HG03108 (cell line): Measurements from ENCODE around the gene MYO3B.
"Not testable (repeated sequence)": the region's sequence is repeated elsewhere in the genome, so short reads cannot be mapped to it uniquely, and the experiment has no call there.

Source experiments
- ATAC-seq: cut with Tn5 transposase; IDR thresholded peaks from one replicate; pipeline ENCODE4 v1.9.1; 2021; ENCODE audit warnings: moderate library complexity; ENCODE audit not compliant: unreplicated experiment

MYO3B gene

DNA sequence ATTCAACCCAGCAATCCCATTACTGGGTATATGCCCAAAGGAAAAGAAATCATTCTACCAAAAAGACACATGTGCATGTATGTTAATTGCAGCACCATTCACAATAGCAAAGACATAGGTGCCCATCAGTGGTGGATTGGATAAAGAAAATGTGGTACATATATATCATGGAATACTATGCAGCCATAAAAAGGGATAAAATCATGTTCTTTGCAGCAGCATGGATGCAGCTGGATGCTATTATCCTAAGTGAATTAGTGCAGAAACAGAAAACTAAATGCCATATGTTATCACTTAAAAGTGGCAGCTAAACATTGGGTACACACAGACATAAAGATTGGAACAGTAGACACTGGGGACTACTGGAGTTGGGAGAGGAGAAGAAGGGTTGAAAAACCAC, 82.2 kb downstream of the MYO3B start:
- no peak for ATAC-seq

DNA sequence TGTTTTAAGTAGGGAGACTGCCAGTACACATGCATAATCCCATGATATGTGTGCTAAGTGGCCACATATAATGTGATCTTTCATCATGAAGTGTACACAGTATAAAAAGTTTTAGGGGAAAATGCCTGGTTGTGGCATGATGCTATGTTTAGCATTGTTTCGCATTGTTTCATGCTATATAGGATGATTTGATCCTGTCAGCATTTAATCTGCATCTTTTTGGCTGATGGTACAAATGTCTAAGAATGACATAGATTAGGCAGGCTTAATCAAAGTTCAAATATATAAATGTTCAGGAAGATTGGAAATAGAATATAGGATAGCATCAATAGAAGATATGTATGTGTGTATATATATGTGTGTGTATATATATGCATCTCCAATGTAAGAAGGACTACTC, 83.6 kb downstream of the MYO3B start:
- ATAC-seq, result no peak

DNA sequence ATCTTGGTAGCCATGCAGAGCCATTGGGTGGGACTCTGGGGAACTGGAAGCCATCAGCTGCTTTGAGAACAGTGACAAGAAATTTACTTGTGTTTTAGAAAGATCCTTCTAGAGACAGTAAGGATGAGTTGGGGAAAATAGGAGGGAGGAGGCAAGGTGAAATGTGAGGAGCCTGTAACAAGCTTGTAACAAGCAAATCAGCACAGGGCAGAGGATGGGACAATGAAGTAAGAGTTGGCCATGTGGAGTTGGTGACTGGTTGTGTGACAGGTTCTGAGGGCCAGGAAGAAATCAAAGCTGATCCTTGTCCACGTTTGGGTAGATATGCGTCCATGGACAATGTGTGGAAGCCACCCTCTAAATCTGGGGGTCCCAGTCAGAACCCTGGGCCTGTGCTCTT, 84.4 kb downstream of the MYO3B start:
- no peak for ATAC-seq

DNA sequence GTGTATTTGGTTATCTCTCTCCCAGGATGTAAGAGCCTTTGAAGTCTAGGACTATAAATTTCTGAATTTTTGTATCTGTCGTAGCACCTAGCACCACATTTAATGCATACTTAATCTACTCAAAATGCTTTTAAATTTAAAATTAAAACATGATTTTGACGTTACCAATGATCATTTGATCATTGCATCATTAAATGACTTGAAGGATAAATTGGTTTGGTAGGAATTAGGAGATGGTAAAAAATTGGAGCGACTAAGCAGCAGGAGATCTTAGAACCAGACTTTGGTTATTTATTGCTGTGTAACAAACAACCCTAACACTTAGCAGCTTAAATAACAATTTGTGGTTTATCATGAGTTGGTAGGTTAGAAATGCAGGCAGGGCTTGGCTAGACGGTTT, 84.9 kb downstream of the MYO3B start:
- no peak for ATAC-seq

DNA sequence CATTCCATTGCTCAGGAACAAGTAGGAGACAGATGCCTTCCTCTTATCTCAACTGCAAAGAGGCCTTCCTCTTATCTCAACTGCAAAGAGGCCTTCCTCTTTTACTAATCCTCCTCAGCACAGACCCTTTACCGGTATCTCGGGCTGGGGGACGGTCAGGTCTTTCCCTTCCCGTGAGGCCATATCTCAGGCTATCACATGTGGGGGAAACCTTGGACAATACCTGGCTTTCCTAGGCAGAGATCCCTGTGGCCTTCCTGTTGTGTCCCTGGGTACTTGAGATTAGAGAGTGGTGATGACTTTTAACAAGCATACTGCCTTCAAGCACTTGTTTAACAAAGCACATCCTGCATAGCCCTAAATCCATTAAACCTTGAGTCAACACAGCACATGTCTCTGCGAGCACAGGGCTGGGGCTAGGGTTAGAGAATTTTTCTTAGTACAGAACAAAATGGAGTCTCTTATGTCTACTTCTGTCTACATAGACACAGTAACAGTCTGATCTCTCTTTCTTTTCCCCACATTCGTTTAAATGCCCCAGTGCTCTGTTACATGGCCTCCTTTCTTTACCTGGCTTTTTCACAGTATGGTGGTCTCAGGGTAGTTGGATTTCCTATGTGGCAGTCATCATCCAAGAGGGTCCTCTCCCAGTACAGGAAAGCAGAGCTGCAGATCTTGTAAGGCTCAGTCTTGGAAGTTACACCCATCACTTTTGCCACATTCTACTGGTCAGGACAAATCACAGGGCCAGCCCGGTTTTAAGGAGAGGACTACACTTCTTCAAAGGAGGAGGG, 86.0 kb downstream of the MYO3B start:
- ATAC-seq, result not testable (repeated sequence)

DNA sequence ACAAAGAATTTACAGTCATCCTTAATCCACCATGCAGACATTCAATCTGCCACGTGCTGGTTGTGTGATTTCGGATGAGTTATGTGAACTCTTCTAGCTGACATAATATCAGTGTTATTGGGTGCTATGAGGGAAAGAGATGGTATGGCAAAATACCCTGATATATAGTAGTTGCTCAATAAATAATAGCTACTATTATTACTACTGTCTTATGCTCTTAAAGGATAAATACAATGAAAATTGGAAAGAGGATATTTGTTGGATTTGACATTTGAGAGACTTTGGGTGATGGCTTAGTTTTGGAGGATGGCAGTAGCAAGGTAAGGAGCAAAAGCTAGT, 86.5 kb downstream of the MYO3B start:
- no peak for ATAC-seq

DNA sequence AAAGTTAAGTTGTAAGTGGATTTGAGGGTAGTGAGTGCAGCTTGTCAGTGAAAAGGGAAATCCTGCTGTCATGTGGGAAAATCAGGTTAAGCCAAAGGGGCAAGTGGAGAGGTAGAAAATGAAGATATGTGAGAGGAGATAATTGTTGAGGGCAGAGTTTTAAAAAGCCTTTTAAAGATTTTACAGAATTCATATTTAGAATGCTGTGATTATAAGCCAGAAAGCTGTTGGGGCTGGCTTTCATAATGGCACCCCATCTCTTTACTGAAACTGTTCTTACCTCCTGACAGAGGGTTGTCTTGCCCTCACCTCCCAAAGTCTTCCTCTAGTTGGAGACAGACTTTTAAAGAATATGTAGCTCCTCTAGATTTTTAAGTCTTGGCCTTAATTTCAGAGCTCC, 86.9 kb downstream of the MYO3B start:
- ATAC-seq, result no peak

DNA sequence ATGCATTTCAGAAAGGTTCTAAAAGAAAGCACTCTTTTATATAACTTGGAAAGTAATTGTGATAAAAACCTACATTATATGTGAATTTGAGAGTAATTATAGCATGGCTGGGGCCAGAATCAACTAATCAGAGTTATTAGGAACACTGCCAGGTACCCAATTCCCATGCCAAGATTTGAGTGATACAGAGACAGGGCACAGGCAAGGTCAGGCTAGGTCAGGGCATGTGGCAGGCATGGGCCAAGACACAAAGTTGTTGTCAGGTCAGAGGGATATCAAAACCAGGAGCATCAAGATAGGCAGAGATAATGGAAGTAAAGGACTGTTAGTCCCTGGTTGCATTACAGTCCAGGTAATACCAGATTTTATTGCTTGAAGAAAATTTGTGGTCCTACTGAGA, 87.4 kb downstream of the MYO3B start:
- ATAC-seq, result no peak

DNA sequence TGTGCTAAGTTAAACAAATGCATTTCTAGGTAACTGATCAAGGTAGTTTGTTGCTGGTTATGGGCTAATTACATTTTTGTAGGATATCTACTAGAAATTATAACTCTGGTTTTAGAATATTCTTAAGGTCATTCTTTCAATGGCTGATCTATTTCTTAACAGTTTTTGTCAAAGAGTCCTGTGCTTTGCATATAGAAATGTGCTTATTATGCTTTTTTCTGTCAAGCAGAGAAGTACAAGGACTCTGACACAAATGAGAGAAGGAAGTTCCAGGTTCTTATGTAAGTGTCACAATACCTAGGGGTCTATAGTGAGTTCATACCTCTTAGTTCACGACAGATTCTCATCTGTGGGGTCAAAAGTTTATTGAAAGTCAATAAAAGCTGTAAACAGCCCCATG, 88.4 kb downstream of the MYO3B start:
- ATAC-seq, result no peak

DNA sequence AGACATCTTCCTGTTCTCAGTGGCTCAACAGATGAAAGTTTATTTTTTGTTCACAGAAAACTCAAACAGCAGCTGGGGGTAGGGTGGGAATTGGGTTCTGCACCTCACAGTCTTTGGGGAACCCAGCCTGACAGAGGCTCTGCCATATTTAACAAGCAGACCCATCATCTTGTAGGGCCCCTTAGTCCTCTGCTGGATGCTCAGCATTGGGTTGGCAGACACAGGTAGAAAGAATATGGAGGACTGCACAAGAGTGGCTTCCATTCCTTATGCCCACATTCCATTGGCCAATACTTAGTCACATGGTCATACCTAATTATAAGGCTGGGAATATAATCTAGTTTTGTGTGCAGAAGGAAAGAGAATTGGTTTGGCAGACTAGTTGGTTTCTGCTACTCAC, 89.1 kb downstream of the MYO3B start:
- no peak for ATAC-seq

DNA sequence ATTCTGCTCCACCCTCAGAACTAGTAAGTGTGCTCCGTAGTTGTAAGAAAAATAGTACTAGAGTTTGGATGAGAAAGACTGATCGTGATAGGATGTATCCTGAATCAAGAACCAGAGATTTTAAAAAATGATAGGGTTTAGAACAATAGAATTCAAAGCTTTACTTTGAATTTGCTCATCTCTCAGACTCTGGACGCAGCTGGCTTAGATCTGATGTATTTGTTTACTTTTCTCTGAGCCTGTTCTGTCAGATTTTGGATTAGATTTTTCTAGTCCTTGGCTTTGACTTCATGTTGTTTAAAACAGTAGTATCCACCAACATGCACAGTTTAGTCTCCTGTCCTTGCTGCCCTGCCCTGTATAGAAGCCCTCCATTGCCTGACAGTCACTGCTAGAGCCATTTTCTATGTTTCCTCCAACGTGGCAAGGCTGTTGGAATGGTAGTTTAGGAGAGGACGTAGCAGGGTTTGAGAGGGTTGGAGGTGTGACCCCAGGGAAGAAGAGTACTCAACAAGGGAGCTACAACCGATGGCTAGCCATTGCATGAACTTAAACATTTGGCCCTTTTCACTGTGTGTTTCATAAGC, 92.4 kb downstream of the MYO3B start:
- ATAC-seq, result no peak

DNA sequence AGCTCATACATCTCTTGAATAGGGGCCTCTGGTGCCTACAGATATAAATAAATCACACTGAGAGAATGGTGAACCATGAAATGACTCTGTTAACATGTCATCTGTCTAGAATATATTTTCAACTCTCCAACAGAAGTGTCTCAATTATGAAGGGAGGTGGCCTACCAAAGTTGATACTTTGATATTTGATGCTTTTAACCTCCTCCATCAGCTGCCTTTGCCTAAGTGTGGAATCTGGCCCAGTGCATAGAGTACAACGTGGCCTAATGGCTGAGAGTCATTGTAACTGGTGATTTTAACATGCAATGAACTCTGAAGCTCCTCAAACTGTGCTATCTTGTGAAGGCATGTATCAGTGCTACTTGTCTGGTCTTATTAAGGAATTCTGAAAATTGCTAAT, 93.4 kb downstream of the MYO3B start:
- ATAC-seq, result no peak

DNA sequence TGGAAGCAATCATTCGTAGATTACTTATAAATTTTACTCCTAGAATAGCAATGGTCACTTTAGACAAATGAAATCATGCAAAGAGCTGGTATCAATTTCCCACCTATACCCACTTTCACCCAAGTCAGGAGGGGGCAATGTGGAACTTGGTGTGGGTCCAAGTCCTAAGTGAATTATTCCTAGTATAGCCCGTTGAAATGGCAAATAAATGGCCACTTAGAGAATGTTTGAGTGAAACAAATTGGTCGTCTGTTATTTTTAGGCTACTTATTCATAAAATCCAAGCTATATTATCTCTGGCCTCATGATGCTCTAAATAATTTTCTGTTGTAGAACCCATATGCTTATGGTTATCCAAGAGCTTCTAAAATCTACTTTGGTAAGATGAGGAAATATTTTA, 98.1 kb downstream of the MYO3B start:
- ATAC-seq, result no peak

DNA sequence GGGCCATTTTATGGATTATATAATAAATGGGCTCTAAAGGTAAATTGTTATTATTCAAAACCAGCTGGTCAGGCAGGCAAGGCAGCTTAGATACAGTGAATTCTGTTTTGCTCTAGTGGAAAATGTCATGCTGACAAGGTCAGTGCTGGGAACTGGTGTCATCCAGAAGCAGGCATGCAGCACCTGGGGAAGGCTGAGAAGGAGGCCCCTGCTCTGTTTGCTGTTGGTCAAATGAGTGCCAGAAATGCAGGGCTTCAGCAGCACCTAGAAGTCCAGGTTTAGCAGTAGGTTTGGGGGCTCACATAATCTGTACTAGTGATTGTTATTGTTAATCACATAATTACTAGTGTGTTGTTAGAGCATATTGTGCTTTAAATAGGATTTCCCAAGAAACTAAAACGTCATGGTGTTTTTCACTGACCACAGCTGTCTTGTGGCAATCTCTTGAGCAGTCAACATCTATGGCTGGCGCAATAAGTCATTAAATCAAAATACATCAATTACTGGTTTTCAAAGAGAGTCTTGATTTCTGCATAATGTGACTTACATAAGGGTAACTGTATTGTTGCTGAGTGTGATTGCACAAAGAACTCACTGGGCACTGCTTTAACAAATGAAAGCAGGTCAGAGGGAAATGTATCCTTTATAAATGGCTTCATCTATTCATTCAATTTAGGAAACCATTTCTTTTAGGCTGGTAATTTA, 99.1 kb downstream of the MYO3B start:
- no peak for ATAC-seq

DNA sequence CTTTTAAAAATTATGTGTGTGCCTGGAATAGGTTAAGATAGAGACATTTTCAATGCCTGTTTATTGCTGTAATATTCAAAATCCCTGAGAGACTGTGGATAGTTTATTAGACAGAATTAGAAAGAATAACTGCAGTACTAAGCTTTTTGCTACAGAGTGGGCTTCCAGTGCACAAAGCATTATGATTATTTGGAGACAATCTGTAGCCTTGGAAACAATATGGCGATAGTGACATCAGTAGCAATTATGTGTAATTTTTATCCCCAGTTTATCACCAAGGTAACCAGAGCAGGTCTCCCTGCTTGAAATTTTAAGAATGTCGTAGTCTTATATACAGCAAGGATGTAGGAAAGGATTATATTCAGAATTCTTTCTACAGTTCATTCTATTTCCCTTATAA, 100.0 kb downstream of the MYO3B start:
- no peak for ATAC-seq

DNA sequence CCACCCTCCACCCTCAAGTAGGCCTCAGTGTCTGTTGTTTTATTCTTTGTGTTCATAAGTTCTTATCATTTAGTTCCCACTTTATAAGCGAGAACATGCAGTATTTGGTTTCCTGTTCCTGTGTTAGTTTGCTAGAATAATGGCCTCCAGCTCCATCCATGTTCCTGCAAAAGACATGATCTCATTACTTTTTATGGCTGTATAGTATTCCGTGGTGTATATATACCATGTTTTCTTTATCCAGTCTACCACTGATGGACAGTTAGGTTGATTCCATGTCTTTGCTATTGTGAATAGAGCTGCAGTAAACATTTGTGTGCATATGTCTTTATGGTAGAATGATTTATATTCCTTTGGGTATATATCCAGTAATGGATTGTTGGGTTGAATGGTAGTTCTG, 101.7 kb downstream of the MYO3B start:
- not testable (repeated sequence) for ATAC-seq

DNA sequence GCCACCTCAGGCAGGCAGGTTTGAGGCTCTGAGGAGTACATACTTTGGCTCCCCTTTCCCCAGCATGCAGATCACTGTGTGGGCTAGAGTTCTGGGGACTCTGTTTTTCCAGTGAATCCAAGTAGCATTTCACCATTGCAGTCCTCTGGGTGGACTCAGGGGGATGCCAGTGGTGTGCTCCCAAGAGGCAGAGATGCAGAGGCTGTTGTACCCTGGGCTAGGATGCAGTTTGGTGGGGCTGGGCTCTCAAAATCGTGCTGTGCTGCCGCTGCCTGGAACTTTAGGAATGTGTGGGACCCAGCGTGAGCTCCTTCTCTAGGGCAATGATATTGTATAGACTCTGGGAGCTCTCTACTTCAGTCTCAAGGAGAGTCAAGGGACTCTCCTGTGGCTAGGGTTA, 104.9 kb downstream of the MYO3B start:
- ATAC-seq, result no peak

DNA sequence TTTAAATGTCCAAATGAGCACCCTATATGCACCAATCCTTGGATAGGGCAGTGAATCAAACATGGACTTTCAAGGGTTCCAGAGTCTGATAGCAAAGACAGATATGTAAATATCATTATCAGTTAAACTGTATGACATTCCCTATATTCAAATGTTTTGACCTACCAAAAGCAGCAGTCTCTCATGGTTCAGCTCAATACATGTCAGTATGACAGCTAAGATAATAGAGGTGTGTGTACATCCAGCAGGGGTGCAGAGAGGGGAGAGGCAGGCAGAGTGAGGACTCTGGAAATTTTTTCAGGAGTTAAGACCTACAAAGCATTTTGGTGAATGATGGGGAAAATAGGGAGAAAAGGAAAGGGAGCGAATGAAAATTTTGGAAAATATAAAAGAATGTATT, 106.3 kb downstream of the MYO3B start:
- ATAC-seq, result no peak

DNA sequence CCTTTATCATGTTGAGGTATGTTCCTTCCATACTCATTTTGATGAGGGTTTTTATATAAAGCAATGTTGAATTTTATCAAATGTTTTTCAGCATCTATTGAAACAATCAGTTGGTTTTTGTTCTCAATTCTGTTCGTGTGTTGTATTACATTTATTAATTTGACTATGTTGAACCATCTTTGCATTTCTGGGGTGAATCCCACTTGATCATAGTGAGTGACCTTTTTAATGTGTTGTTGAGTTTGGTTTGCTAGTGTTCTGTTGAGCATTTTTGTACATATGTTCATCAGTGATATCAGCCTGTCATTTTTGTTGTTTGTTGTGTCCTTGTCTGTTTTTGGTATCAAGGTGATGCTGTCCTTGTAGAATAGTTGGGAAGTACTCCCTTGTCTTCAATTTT, 110.9 kb downstream of the MYO3B start:
- no peak for ATAC-seq

DNA sequence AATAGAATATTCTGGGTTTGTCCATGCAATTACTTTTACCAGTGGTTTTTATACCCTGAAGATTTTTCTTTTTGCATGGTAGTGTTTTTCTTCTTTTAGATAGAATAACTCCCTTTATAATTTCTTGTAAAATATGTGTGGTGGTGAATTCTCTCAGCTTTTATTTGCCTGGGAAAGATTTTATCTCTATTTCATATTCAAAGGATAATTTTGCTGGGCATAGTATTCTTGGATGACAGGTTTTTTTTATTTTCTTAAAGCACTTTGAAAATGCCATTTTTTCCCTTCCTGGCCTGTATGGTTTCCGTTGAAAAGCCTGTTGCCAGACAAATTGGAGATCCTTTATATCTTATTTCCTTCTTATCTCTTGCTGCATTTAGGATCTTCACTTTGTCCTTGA, 113.5 kb downstream of the MYO3B start:
- ATAC-seq, result no peak

DNA sequence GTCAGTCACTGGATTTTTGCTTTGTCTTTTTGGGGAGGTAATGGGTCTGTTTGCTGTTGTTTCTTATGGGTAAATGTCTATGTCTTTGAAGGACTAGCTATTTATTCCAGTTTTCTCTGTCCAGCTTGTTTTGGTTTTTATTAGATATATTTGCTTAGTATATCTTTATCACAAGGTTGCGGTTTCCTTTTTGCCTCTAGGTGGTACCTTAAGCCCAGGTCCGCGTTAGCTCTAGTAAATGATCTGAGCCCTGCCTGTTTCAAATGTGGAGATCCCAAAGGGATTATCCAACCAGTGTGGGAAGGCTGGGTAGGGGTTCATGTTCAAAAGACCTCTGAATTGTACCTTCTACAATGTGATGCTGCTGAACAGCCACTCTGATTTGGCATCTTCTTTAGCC, 114.5 kb downstream of the MYO3B start:
- ATAC-seq, result no peak

DNA sequence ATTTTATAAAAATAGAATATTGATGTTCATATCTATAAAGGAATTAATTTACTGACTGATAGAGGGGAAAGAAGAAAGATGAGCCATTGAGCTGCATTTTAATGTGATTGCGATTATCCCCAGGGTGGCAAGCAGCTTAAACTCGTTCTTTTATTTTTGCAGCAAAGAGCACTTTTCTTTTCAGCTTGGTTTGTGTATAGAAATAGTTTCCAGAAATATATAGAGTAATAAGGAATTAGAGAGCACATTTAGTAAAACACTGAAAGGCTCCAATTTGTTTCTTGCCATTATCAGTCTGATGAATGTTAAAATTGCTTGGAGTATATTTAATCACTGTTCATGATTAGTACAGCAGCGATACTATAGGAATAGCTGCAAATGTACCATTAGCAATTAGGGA, 119.5 kb downstream of the MYO3B start:
- no peak for ATAC-seq
